ENCODE results near the gene KIAA1755. TPM values are rescaled to one million over a fixed set of nuclear protein-coding genes. Genes with fewer than 3 reads are reported as not detected.

Gene KIAA1755
- total and polyA plus RNA-seq, 10 donors: 0.51 to 7.3 (median 4.7) TPM

- Histone ChIP-seq H3K4me1 (peaks cover 0 to 10% (median 6%) of the 10 kb centered on the region in 6 donors), H3K9me3 (no peaks in the 10 kb centered on the region), H3K27me3 (replicated peaks in 1 of 7) (no peaks in the 10 kb centered on the region), H3K27ac (no peak overlapping the region), H3K36me3 (no peaks in the 10 kb centered on the region), H3K4me3 (no peak overlapping the region)
- DNase-seq: peak; percentile 20
- WGBS, 5 donors: 69 to 83% (median 74%) methylated on average over 15 of the region's 15 CpGs
- TF ChIP-seq POLR2A (IDR thresholded peaks at IDR 0.05) (no peak), POLR2AphosphoS5 (IDR thresholded peaks at IDR 0.05) (no peak)
- TF ChIP-seq, protein P1, sequence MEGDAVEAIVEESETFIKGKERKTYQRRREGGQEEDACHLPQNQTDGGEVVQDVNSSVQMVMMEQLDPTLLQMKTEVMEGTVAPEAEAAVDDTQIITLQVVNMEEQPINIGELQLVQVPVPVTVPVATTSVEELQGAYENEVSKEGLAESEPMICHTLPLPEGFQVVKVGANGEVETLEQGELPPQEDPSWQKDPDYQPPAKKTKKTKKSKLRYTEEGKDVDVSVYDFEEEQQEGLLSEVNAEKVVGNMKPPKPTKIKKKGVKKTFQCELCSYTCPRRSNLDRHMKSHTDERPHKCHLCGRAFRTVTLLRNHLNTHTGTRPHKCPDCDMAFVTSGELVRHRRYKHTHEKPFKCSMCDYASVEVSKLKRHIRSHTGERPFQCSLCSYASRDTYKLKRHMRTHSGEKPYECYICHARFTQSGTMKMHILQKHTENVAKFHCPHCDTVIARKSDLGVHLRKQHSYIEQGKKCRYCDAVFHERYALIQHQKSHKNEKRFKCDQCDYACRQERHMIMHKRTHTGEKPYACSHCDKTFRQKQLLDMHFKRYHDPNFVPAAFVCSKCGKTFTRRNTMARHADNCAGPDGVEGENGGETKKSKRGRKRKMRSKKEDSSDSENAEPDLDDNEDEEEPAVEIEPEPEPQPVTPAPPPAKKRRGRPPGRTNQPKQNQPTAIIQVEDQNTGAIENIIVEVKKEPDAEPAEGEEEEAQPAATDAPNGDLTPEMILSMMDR (IDR thresholded peaks at IDR 0.05 in 8 of 11, conservative IDR thresholded peaks at IDR 0.05 in 3 of 11): no peak
- intact Hi-C loops (cut with DNase I; ENCODE audit: low total_unique reads): no loop called here
Measured at GRCh38 chr20:38217791-38218565, 42.6 kb downstream of the KIAA1755 start.

GRCh38 chr20:38216746-38217595 lies 43.6 kb downstream of the KIAA1755 start:
- peaks cover 0 to 10% (median 6%) of the 10 kb centered on the region in 6 donors for H3K4me1 ChIP-seq
- intact Hi-C loops (cut with DNase I; ENCODE audit: low total_unique reads): no loop called here
- DNase-seq: peak; percentile 69
- no peak overlapping the region for H3K27ac ChIP-seq
- no peaks in the 10 kb centered on the region for H3K27me3 ChIP-seq (replicated peaks in 1 of 7)
- 71 to 94% (median 90%) methylated on average over 7 to 24 of the region's 24 CpGs for WGBS, 5 donors
- H3K9me3 ChIP-seq: no peaks in the 10 kb centered on the region
- H3K36me3 ChIP-seq: no peaks in the 10 kb centered on the region
- TF ChIP-seq POLR2AphosphoS5 (IDR thresholded peaks at IDR 0.05): no peak
- TF ChIP-seq, protein P1 (IDR thresholded peaks at IDR 0.05 in 8 of 11, conservative IDR thresholded peaks at IDR 0.05 in 3 of 11): no peak
- TF ChIP-seq POLR2A (IDR thresholded peaks at IDR 0.05): no peak
- H3K4me3 ChIP-seq: no peak overlapping the region

GRCh38 chr20:38216201-38216600 lies 44.3 kb downstream of the KIAA1755 start:
- Histone ChIP-seq H3K36me3 (no peaks in the 10 kb centered on the region), H3K27me3 (replicated peaks in 1 of 7) (no peaks in the 10 kb centered on the region), H3K4me3 (no peak overlapping the region), H3K27ac (no peak overlapping the region), H3K9me3 (no peaks in the 10 kb centered on the region), H3K4me1 (peaks cover 0 to 9% (median 6%) of the 10 kb centered on the region in 6 donors)
- intact Hi-C loops (cut with DNase I; ENCODE audit: low total_unique reads): no loop called here
- no peak for TF ChIP-seq POLR2AphosphoS5 (IDR thresholded peaks at IDR 0.05)
- no peak for TF ChIP-seq POLR2A (IDR thresholded peaks at IDR 0.05)
- TF ChIP-seq, protein P1 (IDR thresholded peaks at IDR 0.05 in 8 of 11, conservative IDR thresholded peaks at IDR 0.05 in 3 of 11): no peak
- DNase-seq: no peak
- 81 to 96% (median 88%) methylated on average over 4 to 6 of the region's 6 CpGs for WGBS, 5 donors

All from spleen (tissue), 11 donors.